ENCODE data around the gene MGMT.

Gene MGMT

DNA sequence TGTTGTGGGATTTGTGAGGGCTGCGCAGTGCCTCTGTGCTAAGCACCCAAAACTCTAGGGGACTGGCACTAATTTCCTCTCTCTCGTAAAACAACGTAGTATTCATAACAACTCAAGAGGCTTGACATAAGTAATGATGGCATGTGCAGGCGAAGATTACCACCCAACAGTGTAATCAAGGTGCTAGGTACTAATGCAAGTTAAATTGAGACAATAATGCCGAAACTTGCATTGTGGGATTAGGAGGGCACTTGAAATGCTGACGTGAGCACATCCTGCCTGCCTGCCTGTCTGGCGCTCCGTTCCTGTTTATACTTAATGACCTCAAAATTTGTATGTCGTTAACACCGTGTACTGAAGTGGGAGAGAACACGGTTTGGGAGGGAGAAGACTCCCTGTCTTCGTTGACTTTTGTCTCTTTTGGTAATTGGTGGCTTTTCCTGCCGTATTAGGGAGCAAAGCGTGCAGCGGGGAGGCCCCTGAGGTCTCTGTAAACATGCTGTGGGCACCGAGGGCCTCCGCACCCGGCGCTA lies 139.0 kb downstream of the MGMT start:
- Histone ChIP-seq H3F3A (ENCODE audit: insufficient read depth, low read length) (no peaks in the 10 kb centered on the region), H3K9ac (ENCODE audit: low read length) (no peak overlapping the region), H3K4me1 (ENCODE audit: low read length) (no peaks in the 10 kb centered on the region), H3K27ac (ENCODE audit: low read length) (no peak overlapping the region), H3K9me2 (replicated peaks; ENCODE audit: insufficient read depth, low read length) (no peaks in the 10 kb centered on the region), H3K4me2 (ENCODE audit: low read depth, low read length) (no peak overlapping the region), H3K27me3 (replicated peaks; ENCODE audit: insufficient read depth, low read length) (no peaks in the 10 kb centered on the region), H3K36me3 (replicated peaks; ENCODE audit: insufficient read depth, low read length) (no peaks in the 10 kb centered on the region), H3K9me3 (replicated peaks; ENCODE audit: insufficient read depth, low read length) (no peaks in the 10 kb centered on the region), H2AFZ (ENCODE audit: low read length) (no peak overlapping the region), H3K79me2 (ENCODE audit: low read length) (no peaks in the 10 kb centered on the region), H3K4me3 (ENCODE audit: low read length) (no peak overlapping the region), H4K20me1 (ENCODE audit: insufficient read depth, low read length) (no peaks in the 10 kb centered on the region)
- TF ChIP-seq, protein P1, sequence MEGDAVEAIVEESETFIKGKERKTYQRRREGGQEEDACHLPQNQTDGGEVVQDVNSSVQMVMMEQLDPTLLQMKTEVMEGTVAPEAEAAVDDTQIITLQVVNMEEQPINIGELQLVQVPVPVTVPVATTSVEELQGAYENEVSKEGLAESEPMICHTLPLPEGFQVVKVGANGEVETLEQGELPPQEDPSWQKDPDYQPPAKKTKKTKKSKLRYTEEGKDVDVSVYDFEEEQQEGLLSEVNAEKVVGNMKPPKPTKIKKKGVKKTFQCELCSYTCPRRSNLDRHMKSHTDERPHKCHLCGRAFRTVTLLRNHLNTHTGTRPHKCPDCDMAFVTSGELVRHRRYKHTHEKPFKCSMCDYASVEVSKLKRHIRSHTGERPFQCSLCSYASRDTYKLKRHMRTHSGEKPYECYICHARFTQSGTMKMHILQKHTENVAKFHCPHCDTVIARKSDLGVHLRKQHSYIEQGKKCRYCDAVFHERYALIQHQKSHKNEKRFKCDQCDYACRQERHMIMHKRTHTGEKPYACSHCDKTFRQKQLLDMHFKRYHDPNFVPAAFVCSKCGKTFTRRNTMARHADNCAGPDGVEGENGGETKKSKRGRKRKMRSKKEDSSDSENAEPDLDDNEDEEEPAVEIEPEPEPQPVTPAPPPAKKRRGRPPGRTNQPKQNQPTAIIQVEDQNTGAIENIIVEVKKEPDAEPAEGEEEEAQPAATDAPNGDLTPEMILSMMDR (IDR thresholded peaks at IDR 0.05; ENCODE audit: low read length) = no peak
- TF ChIP-seq EZH2phosphoT487 (IDR thresholded peaks at IDR 0.05; ENCODE audit: low read length) = no peak
- TF ChIP-seq EZH2 (optimal IDR thresholded peaks at IDR 0.05; ENCODE audit: low read depth, low read length) = no peak
- no peak for DNase-seq

DNA sequence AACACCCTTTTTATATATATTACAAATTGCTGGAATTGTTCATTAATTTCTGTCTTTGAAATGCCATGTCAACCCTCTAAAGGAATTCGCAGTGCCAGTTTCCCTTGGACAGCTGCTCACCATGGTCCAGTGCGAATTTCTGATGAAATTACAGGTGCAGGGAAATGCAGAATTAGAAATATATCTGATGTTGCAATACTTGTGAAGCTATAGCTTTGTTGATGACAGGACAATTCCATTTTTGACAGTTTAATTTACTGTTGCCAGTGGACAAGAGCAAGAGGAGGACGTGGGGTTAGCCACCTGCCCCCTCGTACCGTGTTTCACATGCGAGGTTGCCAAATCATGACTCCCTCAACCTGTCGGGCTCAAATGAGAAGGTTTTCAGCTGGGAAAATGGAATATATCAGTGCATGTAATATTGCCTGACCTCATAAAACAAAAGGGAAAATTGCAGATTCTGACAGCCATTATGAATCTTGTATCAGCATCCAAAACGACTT lies 140.6 kb downstream of the MGMT start:
- Histone ChIP-seq H3K4me1 (ENCODE audit: low read length) (no peaks in the 10 kb centered on the region), H3K4me2 (ENCODE audit: low read depth, low read length) (no peak overlapping the region), H3F3A (ENCODE audit: insufficient read depth, low read length) (no peaks in the 10 kb centered on the region), H3K4me3 (ENCODE audit: low read length) (no peak overlapping the region), H2AFZ (ENCODE audit: low read length) (no peak overlapping the region), H3K9ac (ENCODE audit: low read length) (no peak overlapping the region), H3K9me3 (replicated peaks; ENCODE audit: insufficient read depth, low read length) (no peaks in the 10 kb centered on the region), H3K27me3 (replicated peaks; ENCODE audit: insufficient read depth, low read length) (no peaks in the 10 kb centered on the region), H3K27ac (ENCODE audit: low read length) (no peak overlapping the region), H4K20me1 (ENCODE audit: insufficient read depth, low read length) (no peaks in the 10 kb centered on the region), H3K79me2 (ENCODE audit: low read length) (no peaks in the 10 kb centered on the region), H3K36me3 (replicated peaks; ENCODE audit: insufficient read depth, low read length) (no peaks in the 10 kb centered on the region), H3K9me2 (replicated peaks; ENCODE audit: insufficient read depth, low read length) (no peaks in the 10 kb centered on the region)
- DNase-seq = no peak
- no peak for TF ChIP-seq EZH2 (optimal IDR thresholded peaks at IDR 0.05; ENCODE audit: low read depth, low read length)
- no peak for TF ChIP-seq EZH2phosphoT487 (IDR thresholded peaks at IDR 0.05; ENCODE audit: low read length)
- TF ChIP-seq, protein P1 (IDR thresholded peaks at IDR 0.05; ENCODE audit: low read length) = no peak

DNA sequence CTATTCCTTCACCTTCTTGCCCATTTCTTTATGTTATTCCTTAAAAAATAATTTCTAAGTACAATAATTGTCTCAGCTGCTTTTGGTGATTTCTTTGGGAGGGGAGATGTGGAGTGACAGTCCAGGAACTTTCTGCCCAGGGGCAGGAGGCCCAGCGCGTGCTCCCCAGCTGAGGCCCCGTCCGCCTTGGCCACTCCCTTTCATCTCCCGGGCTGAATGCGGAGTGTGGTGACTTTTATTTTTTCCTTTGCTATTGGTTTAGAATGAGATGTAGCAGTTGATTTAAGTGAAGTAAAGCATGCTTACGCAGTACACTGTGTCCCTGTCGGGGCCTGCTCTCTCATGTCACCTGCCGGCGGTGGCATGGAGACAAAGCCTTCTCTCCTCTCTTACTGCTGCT lies 141.6 kb downstream of the MGMT start:
- no peaks in the 10 kb centered on the region for H3F3A ChIP-seq (ENCODE audit: insufficient read depth, low read length)
- no peak overlapping the region for H2AFZ ChIP-seq (ENCODE audit: low read length)
- H3K4me3 ChIP-seq (ENCODE audit: low read length) = no peak overlapping the region
- H3K79me2 ChIP-seq (ENCODE audit: low read length) = no peaks in the 10 kb centered on the region
- H3K27me3 ChIP-seq (replicated peaks; ENCODE audit: insufficient read depth, low read length) = no peaks in the 10 kb centered on the region
- H3K9me3 ChIP-seq (replicated peaks; ENCODE audit: insufficient read depth, low read length) = no peaks in the 10 kb centered on the region
- no peak overlapping the region for H3K4me2 ChIP-seq (ENCODE audit: low read depth, low read length)
- H3K4me1 ChIP-seq (ENCODE audit: low read length) = no peaks in the 10 kb centered on the region
- no peaks in the 10 kb centered on the region for H3K9me2 ChIP-seq (replicated peaks; ENCODE audit: insufficient read depth, low read length)
- DNase-seq = no peak
- TF ChIP-seq, protein P1 (IDR thresholded peaks at IDR 0.05; ENCODE audit: low read length) = no peak
- TF ChIP-seq EZH2 (optimal IDR thresholded peaks at IDR 0.05; ENCODE audit: low read depth, low read length) = no peak
- no peak for TF ChIP-seq EZH2phosphoT487 (IDR thresholded peaks at IDR 0.05; ENCODE audit: low read length)
- H3K27ac ChIP-seq (ENCODE audit: low read length) = no peak overlapping the region
- no peaks in the 10 kb centered on the region for H3K36me3 ChIP-seq (replicated peaks; ENCODE audit: insufficient read depth, low read length)
- H4K20me1 ChIP-seq (ENCODE audit: insufficient read depth, low read length) = no peaks in the 10 kb centered on the region
- no peak overlapping the region for H3K9ac ChIP-seq (ENCODE audit: low read length)
